GM12872 (cell line): ENCODE data around the gene PSTPIP2.

Experiments
- CTCF ChIP-seq: IDR thresholded peaks from 3 replicates; pipeline ENCODE4 v1.5.1; 2011; ENCODE audit warnings: low read depth, mild to moderate bottlenecking, low read length, moderate library complexity; ENCODE audit not compliant: insufficient read depth

The PSTPIP2 gene

GRCh38 chr18:46071653-46072375, at the start of gene PSTPIP2:
Gene PSTPIP2 (minus strand): TSS chr18:46072260. CDS start chr18:46072188, 72 bp downstream.
- no peak for TF ChIP-seq CTCF

GRCh38 chr18:46113751-46114150, 41.7 kb upstream of the PSTPIP2 start:
- TF ChIP-seq CTCF = no peak

GRCh38 chr18:46110406-46110805, 38.3 kb upstream of the PSTPIP2 start:
- TF ChIP-seq CTCF = no peak

- no peak for TF ChIP-seq CTCF
Measured at GRCh38 chr18:46109386-46109785, 37.3 kb upstream of the PSTPIP2 start.

- TF ChIP-seq CTCF = no peak
Measured at GRCh38 chr18:46104128-46104911, 32.3 kb upstream of the PSTPIP2 start, which contains the start of gene HAUS1. Gene HAUS1 (plus strand): TSS chr18:46104385. CDS start chr18:46104412, 27 bp downstream.

GRCh38 chr18:46099463-46099862, 27.4 kb upstream of the PSTPIP2 start:
- TF ChIP-seq CTCF = no peak

GRCh38 chr18:46098616-46098933, 26.5 kb upstream of the PSTPIP2 start:
- TF ChIP-seq CTCF = no peak
